Right lung (tissue), 5 donors: ENCODE results near the gene RND1. TPM values are rescaled to one million over a fixed set of nuclear protein-coding genes. Genes with fewer than 3 reads are reported as not detected.

ENCODE experiments used
- DNase-seq, 2 donors: peaks; one replicate each; pipeline ENCODE4 v3.0.0-alpha.2; 2013
- polyA plus RNA-seq, 5 donors: library from polyadenylated mRNA; unstranded; fragments of 120-200 nt; gene quantifications; one replicate each; pipeline versions ENCODE4 v1.2.1 to v1.2.3, GENCODE V29; 2013; ENCODE audit warnings: inconsistent platforms in 1 of 5, low replicate concordance in 1 of 5; ENCODE audit not compliant: insufficient read length in 5 of 5, insufficient read depth in 1 of 5

Gene RND1
- polyA plus RNA-seq, 5 donors = 1.6 to 2.5 (median 1.9) TPM

GRCh38 chr12:48811437-48812090, 54.1 kb downstream of the RND1 start:
- DNase-seq = no peak

DNA sequence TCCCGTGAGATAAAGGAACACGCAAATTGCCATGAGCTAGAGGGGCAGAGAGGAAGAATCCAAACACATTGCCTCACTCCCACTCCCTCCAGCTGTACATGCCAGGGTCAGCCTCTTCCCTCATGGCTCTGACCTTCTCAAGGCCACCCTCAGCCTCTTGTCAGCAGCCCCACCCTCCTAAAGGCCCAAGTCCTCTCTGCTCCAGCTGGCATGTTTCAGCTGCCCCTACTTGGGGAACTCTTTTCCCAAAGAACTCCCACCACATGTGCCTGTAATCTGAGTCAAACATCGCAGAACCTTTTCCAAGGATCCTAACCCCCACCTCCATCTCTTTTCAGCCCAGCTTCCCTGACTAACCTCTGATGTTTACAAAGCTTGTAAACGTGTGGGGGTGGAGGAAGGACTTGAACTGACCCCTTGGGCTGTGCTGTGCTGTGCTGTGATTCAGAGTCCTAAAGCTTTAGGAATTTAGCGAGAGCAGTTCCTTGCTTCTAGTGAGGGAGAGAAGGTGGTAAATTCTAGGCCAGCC, 54.7 kb downstream of the RND1 start:
- DNase-seq = no peak

DNA sequence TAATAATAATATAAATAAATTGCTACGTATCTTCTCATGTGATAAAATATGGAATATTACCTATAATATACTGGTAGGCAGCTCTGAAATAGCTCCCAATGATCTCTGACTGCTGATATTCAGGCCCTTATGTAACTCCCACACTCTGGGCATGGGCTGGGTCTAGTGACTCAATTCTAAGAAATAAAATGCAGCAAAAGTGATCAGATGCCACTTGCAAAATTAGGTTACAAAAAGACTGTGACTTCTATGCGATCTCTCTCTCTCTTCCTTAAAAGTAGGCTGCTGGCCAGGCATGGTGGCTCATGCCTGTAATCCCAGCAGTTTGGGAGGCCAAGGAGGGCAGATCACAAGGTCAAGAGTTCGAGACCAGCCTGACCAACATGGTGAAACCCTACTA, 57.7 kb downstream of the RND1 start:
- DNase-seq = no peak

Other genes starting within 250 kb of the RND1 start
- 10 to 100 TPM; 49.4 to 63.3 (median 55.1) TPM for gene KANSL2, start 183.6 kb downstream of the RND1 start, polyA plus RNA-seq
- 10 to 100 TPM; 24.0 to 35.7 (median 30.6) TPM for gene CCNT1, start 149.2 kb downstream of the RND1 start, polyA plus RNA-seq
- gene ADCY6, start 76.8 kb downstream of the RND1 start, polyA plus RNA-seq = 10 to 100 TPM; 49.1 to 74.3 (median 56.9) TPM
- gene CACNB3, start 47.4 kb downstream of the RND1 start, polyA plus RNA-seq = 10 to 100 TPM; 27.1 to 37.2 (median 34.4) TPM
- gene DDX23, start 13.7 kb downstream of the RND1 start, polyA plus RNA-seq = 100 to 1,000 TPM in 4 of 5 donors, 10 to 100 TPM in 1; 99.6 to 120 (median 103) TPM
- 10 to 100 TPM; 16.0 to 26.9 (median 21.8) TPM for gene FKBP11, start 59.6 kb upstream of the RND1 start, polyA plus RNA-seq
- gene ARF3, start 91.6 kb upstream of the RND1 start, polyA plus RNA-seq = 100 to 1,000 TPM in 3 of 5 donors, 10 to 100 TPM in 2; 91.5 to 109 (median 103) TPM
- gene WNT10B, start 105.9 kb upstream of the RND1 start, polyA plus RNA-seq = under 1 TPM in 2 of 5 donors, not detected in 3; 0.15 to 0.25 TPM
- not detected for gene WNT1, start 112.5 kb upstream of the RND1 start, polyA plus RNA-seq
- gene DDN, start 133.5 kb upstream of the RND1 start, polyA plus RNA-seq = under 1 TPM; 0.05 to 0.56 (median 0.10) TPM
- gene PRKAG1, start 152.9 kb upstream of the RND1 start, polyA plus RNA-seq = 10 to 100 TPM; 64.9 to 82.7 (median 75.6) TPM
- gene KMT2D, start 194.9 kb upstream of the RND1 start, polyA plus RNA-seq = 10 to 100 TPM; 47.8 to 69.3 (median 51.7) TPM
- 1 to 10 TPM; 2.1 to 3.5 (median 2.5) TPM for gene RHEBL1, start 204.1 kb upstream of the RND1 start, polyA plus RNA-seq
- 1 to 10 TPM in 1 of 5 donors, under 1 TPM in 4; 0.51 to 1.2 (median 0.60) TPM for gene DHH, start 228.9 kb upstream of the RND1 start, polyA plus RNA-seq
- gene LMBR1L, start 245.0 kb upstream of the RND1 start, polyA plus RNA-seq = 100 to 1,000 TPM in 1 of 5 donors, 10 to 100 TPM in 4; 68.2 to 111 (median 78.8) TPM